DLD1 (cell line): Measurements from ENCODE around the gene KCNAB1.
"Not testable (repeated sequence)": the region's sequence is repeated elsewhere in the genome, so short reads cannot be mapped to it uniquely, and the experiment has no call there.

Experiments
- in situ Hi-C: cut with HindIII; loops from 2 replicates; pipeline ENCODE4 v1.10.0; 2017; ENCODE audit warnings: low sequenced_read_pairs

Gene KCNAB1

DNA sequence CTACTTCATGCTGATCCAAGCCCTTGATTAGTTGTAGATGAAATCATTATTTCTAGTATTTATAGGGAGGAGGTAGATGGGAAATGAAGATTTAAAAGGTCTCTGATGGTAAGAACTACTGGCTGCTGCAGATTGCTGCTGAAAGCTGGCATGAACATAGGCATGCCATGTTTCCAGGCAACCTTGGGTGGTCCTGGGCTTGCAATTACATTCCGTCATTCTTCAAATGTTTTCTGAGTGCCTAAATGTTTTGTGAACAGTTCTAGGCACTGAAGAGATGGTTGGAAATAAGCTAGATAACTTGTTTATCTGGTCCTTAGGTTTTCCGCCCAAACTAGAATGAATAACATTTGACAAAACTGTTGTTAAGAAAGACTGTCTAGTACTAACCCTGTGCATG, 95.8 kb downstream of the KCNAB1 start:
- in situ Hi-C loops, result no loop called here

DNA sequence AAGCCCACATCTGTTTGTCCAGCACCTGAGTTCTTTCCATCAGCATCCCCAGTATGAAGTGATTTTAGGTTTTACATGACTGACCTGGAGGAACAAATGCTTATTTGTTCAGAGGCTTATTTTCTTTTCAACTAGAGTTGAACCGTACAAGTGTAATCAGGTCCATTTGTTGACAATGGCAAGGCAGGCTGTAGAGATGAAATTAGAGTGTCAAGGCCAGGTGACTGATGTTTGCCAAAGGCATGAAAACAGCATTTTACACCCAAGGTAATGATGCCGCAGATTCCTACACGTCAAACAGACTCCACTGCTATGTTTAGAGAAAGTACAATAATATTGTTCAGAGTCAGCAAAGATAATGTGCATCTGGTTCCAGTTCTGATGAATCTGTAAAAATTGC, 96.5 kb downstream of the KCNAB1 start:
- in situ Hi-C loops, result no loop called here

DNA sequence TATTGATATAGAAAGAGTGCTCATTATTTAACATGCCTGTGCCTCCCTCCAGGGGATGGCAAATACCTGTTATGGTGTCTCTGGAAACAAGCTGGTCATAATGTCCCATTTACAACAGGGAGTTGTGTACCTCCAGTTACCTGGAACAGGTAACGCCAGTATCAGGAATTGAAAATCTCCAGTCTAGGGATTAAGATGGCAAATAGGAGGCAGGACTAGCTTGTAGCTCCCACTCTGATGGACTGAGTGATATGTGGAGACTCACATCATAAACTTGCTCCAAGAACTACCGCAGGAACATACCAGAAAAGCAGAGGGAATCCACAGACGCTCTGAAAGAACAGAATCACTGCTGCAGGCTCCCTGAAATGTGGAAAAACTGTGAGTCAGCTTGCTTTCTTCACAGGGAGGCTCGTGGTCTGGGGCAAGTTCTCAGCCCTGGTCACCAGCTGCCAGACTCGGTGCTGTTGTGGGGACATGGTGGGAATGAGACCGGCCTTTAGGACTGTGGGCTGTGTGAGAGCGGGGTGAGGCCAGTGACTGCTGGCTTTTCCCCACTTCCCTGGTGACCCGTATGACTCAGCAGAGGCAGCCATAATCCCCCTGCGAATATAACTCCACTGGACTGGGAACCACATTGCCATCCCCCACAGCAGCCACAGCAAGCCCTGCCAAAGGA, 97.4 kb downstream of the KCNAB1 start:
- in situ Hi-C loops, result no loop called here

DNA sequence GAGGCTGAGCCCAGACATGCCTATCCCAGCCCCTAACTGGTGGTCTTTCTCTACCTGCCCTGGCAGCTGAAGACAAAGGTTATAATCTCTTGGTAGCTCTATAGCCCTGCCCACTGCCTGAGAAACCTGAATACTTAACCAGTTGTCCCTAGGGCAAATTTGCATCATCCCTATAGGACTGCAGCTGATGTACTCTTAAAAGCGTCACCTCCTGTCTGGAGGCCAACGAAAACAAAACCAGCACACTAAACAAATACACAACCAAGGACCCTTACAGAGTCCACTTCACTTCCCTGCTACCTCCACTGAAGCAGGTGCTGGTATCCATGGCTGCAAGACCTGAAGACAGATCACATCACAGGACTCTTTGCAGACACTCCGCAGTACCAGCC, 98.0 kb downstream of the KCNAB1 start:
- in situ Hi-C loops, result no loop called here

DNA sequence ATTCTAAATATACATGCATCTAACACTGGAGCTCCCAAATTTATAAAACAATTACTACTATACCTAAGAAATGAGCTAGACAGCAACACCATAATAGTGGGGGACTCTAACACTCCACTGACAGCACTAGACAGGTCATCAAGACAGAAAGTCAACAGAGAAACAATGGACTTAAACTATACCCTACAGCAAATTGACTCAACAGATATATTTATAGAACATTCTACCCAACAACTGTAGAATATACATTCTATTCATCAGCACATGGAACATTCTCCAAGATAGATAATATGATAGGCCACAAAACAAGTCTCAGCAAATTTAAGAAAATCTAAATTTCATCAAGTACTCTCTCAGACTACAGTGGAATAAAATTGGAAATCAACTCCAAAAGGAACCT, 102.0 kb downstream of the KCNAB1 start:
- in situ Hi-C loops, result not testable (repeated sequence)

DNA sequence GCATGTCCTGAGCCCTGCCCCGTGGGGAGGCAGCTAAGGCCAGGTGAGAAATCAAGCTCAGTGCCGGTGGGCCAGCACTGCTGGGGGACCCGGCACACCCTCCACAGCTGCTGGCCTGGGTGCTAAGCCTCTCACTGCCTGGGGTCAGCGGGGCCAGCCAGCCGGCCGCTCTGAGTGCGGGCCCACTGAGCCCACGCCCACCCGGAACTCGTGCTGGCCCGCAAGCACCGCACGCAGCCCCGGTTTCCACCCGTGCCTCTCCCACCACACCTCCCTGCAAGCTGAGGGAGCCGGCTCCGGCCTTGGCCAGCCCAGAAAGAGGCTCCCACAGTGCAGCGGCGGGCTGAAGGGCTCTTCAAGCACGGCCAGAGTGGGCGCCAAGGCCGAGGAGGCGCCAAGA, 103.7 kb downstream of the KCNAB1 start:
- in situ Hi-C loops, result not testable (repeated sequence)

DNA sequence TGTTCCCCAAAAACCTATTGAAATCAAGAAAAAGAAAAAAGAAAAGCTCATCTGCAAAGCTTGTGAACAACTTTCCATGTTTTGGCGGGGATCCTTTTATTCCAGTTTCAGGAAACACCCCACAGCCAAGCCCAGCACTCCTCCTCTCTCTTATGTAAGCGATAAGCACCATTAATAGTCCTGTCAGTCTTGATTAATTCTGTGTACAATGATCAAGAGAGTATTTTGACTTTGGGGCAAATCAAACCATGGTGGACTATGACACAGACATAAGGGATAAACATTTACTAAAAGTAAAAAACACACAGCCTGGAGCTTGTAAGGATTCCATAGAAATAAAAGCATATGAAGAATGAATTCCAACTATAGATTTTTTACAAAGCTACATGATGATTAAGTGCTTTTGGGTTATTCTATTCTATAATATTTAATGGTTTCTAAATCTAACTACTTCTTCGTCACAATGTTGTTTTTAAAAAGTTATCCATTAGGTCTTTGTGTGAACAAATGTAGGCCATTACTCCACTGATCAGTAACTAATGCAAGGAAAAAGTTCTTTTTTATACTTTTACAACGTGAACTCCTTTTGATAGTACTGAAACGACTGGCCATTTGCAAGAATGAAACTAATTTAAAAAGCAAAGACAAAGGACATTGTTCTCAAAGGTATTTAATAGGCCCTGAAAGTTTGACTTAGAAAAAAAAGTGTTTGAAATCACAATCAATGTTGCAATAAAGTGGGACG, 106.5 kb downstream of the KCNAB1 start:
- in situ Hi-C loops, result no loop called here

DNA sequence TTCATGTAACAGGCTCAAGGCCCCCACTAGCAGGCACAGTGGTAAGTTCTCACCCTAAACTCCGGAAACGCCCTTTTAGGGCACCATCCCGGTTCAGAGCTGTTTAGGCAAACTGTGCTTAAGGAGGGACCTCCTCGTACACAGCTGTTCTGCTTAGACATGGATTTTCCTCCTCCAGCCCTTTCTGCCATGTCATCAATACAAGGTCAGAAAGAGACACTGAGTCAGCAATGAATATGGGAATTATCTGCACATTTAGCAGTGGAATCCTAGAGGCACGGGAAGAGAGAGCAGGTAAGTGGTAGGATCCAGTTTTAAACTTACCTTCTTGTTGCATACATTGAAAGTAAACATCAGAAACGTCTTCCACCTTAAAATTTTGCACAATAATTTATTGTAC, 107.3 kb downstream of the KCNAB1 start:
- in situ Hi-C loops, result no loop called here

DNA sequence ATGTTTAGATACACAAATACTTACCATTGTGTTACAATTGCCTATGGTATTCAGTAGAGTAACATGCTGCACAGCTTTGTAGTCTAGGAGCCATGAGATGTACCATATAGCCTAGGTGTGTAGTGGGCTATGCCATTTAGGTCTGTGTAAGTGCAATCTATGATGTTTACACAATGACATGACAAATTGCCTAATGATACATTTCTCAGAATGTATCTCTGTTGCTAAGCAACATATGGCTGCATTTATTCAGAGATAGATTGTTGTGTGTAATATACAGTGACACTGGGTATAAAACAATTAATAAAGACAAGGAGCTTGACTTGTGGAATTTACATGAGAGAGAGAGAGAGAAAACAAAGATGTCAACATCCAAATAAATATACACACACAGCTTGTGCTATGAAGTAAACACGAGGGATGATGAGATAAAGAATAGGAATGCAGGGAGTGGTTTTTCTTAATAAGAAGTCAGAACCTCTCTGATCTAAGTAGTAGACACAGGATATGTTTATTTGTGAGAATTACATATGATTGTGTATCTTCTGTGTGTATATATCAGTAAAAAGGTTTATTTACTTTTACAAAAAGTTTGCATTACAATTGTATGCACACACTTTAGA, 110.0 kb downstream of the KCNAB1 start:
- in situ Hi-C loops, result no loop called here

DNA sequence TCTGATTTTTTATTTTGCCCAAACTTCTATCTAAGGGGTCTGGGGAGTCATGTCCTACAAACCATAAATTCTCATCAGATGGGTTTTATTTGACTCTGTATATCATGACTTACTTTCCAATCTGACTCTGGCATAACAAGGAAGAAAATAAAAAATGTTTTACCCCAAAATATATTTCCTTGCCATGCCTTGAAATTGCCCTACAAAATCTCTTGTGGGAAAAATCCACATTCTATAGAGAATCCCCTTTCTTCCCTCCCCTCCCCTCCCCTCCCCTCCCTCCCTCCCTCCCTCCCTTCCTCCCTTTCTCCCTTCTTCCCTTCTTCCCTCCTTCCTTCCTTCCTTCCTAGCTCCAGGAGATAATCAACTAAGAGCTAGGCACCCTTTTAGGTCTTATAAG, 110.8 kb downstream of the KCNAB1 start:
- in situ Hi-C loops, result not testable (repeated sequence)

DNA sequence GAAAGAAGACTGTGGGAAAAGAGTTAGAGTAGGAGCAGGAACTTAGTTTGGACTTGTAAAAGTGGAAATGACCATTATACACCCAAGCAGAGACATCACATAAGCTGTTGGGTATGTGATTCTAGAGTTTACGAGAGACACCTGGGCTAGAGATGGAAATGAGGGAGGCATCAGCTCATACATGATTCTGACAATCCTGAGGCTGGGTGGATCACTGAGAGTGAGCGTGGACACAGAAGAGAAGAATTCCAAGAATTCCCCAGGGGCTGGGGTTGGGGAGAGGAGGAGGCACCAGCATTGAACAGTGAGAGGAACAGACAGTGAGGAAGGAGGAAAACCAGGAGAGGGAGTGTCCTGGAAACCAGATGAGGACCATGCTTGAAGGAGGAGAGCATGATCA, 113.5 kb downstream of the KCNAB1 start:
- in situ Hi-C loops, result no loop called here

DNA sequence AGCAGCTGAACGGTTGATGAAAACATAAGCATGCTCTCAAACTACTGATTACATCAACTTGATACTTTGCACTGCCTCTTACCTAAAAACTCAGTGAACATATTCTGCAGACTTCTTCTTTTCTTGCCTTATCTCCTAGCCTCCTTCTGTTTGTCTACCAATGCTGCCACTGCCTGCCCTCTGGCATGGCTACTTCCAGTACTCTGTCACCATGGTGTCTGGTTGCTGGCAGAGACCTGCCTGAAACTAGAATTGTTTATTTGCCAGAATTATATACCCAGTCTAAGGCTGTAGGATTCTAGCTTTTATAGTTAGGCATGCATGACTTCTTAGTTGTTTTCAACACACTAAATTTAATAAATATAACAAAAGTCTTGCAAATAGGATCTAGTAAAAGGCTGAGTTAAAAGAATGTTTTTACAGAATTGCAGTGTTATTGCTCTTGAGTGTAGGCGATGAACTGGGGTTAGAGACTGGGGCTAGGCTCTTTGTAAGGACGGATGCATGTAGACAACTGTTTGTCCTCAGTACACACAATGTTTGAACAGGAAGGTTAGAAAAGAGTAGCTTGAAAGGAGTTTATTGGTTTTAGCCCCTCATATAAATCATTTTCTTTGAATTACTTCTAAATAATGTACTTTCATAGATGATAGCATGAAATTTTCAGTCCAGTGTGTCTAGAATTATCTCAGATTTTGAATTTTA, 116.3 kb downstream of the KCNAB1 start:
- in situ Hi-C loops, result no loop called here

DNA sequence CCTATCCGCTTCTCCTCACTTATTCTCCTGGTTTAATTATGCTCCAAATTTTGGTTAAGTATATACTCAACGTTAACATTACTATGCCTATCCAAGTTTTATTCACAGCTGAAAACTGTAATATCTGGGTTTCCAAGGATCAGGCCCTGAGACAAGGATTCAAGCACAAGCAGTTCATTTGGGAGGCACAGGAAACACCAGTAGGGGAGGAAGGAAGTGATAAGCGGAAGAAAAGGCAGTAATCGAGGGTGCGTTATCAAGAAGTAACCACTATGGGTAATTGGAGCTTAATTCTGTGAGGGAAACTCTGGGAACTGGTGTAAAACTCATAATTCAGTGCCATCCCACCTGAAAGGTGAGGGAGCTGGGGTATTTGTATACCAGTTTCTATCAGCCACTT, 120.3 kb downstream of the KCNAB1 start:
- in situ Hi-C loops, result no loop called here

DNA sequence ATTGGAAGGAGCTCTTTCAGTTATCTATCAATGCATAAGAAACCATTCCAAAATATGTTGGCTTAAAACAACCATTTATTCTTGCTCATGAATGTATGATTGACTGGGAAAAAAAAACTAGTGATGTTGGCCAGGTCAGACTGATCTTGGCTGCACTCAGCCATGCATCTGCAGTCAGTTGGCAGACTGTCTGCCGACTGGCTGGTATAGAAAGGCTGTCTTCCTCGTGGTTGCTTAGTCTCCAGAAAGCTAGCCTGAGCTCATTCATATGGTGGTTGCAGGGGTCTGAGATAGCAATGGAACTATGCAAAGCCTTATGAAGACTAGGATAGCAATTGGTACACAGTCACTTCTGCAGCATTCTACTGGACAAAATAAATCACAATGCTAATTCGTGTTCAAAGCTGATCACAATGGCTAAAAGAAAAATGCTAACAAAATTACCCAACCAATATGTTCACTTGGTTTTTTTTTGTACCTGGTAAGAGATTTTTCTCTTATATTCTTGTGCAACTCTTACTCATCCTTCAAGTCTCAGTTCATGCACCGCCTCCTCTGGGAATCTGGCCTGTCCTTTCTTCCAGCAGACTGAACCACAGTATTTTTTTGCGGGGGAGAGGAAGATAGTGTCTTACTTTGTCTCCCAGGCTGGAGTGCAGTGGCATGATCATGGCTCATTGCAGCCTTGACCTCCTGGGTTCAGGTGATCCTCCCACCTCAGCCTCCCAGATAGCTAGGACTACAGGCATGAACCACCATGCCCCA, 126.8 kb downstream of the KCNAB1 start:
- in situ Hi-C loops, result no loop called here

DNA sequence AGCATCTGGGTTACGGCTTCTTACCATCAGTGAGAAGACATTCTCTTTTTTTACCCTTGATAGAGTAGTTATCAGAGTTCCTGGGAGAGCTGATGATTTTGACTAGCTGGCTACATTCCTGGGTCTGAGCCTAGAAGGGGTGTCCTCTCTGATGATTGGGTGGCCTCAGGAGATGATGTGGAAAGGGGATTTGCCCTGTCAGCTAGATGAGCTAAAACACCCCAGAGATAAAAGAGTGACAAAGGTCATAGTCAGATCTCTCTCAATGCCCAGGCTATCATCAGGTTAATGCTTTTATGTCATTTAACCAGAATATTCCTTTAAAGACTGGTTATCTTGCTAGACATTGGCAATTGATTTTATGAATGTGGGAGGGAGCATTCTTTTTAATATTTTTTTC, 130.2 kb downstream of the KCNAB1 start:
- in situ Hi-C loops, result no loop called here

DNA sequence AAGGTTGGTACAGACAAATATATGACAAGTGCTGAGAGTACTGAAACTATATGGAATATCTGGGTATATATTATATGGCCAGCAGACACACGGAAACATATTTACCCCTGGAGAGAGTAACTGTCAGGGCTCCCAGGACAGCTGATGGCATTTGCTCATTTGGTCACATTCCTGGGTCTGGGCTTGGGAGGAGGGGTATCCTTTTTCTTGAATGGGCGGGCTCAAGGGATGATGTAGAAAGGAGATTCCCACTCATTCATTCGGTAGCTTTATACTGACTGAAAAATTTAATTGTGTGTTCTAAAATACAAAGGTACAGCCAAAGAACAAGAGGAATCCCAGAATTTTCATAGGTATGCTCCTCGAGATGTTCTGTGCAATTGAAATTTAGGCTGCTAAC, 131.0 kb downstream of the KCNAB1 start:
- in situ Hi-C loops, result no loop called here

DNA sequence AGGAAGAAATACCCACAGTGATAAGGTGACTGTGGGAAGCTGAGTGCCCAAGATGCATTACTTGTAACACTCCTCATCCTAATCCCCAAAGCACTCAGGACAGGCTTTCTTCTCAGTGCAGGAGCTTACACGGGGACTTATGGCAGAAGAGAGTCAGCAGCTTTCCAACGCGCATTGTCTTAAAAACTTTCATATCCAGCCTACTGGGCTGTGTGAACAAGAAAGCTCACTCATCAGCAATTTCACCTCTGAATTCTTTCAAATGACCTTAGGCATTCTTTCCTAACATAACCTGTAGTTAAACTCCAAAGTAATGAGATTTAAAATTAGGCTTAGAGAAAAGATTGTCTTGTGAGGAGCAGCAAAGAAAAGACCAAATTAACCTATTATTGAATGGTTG, 132.3 kb downstream of the KCNAB1 start:
- in situ Hi-C loops, result no loop called here

DNA sequence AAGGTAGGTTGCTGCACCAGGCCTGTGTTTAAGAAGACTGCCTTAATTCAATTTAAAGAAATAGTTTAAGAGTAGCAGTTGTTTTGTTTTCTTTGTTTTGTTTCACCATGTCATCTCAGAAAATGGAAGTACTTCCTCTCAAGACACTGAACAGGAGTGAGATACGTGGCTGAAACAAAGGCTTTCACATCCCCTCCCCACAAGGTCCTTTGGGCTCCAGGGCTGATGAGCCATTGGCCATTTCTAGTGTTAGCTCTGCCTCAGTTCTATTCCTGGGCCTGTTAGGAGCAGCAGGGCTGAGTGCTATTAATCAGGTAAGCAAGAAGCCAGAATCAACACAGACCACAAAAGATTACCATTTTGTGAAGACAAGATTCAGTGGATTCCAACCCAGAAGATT, 132.8 kb downstream of the KCNAB1 start:
- in situ Hi-C loops, result no loop called here

DNA sequence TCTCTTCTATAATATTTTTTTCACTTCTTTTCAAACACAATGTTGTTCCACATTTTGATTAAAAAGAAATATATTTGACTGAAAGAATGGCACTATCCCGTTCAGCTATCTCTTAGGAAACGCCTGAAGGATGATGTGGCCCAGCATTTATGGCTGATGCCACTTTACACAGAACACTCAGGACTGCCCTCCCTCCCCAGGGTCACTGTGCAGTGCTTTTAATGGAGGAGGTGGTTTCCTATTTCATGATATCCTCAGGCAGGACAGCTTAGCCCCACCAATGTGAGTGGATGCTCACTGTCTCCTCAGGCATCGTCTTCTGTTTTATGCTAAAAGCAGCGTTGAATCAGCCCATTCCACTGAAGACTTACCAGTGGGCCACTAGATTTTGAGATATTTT, 135.9 kb downstream of the KCNAB1 start:
- in situ Hi-C loops, result no loop called here

DNA sequence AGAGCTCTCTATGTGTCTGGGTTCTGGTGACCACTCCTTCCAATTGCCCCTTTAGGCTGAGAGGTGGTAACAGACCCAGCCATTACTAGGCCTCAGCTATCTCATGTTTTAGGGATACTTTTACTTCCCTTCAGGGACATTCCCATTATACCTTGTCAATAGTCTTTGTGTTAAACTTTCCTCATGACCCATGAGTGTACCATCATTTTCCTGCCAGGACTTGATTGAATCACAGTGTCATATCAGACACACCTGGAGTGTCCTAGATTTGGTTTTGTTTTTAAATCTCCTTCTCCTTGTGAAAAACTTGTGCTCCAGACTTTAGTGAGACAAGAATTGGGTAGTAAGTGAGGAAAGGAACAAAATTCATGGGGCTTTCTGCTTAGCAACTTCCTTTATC, 136.6 kb downstream of the KCNAB1 start:
- in situ Hi-C loops, result no loop called here

DNA sequence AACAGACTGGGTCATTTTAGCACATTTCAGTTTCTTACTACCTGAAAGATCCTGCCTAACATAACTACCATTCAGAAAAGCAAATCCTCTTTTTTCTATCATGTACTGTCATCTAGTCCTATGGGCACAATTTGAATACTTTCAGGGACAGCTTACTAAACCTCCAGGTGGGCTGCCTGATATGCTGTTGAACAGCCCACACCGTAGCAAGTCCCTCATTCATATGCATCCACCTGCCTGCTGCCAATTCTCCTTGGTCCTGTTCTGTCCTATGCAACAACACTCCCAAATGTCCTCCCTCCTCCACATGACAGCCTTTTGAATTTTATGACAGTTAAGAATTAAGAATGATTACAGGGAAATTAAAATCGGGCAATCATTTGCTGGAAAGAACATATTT, 137.9 kb downstream of the KCNAB1 start:
- in situ Hi-C loops, result no loop called here
